ENCODE data around the gene TM9SF1. TPM values are rescaled to one million over a fixed set of nuclear protein-coding genes. Genes with fewer than 3 reads are reported as not detected.

Gene TM9SF1
- total and polyA plus RNA-seq, 4 donors = 32.7 to 71.9 (median 52.0) TPM

DNA sequence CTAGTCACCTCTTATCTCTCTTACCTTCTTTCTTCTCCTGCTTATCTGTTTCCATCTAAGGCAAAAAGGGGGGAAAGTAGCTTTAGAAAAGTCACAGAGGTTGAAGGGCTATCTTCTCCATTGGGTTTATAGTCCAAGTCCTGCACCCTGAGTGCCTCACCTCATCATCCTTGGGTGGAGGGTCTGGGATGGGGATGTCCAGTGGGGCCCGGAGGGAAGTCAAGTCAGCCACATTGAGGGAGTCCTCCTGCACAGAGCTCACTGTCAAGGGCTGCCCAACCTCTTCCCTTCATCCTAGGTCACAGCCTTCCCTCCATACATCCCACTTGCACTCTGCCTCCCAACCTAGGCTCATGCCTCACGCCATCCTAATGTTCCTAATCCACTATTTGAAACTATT, 50.0 kb downstream of the TM9SF1 start:
- no peak for DNase-seq
- no peak for ATAC-seq (ENCODE audit: insufficient read depth, low FRiP score)
- 91 to 100% methylated on average over 2 of the region's 2 CpGs for WGBS, 2 donors
- Histone ChIP-seq H3K9ac (ENCODE audit: insufficient read depth in 1 of 2, low read length in 2 of 2) (no peak overlapping the region), H3K4me1 (ENCODE audit: control insufficient read depth in 5 of 5, insufficient read depth in 5 of 5, low read length in 5 of 5) (peaks cover 8 to 30% (median 11%) of the 10 kb centered on the region in 5 donors), H3K36me3 (ENCODE audit: control insufficient read depth in 4 of 4, insufficient read depth in 4 of 4, low read length in 4 of 4) (peaks cover 3 to 28% (median 17%) of the 10 kb centered on the region in 4 donors), H3K27ac (ENCODE audit: low read depth in 1 of 2, low read length in 1 of 2) (no peak overlapping the region), H3K9me3 (ENCODE audit: control insufficient read depth in 4 of 4, insufficient read depth in 3 of 4, low read length in 3 of 4) (no peaks in the 10 kb centered on the region), H3K27me3 (ENCODE audit: control insufficient read depth in 3 of 3, insufficient read depth in 3 of 3, low read length in 2 of 3) (no peaks in the 10 kb centered on the region), H3K4me3 (no peak overlapping the region)
- TF ChIP-seq, protein P1, sequence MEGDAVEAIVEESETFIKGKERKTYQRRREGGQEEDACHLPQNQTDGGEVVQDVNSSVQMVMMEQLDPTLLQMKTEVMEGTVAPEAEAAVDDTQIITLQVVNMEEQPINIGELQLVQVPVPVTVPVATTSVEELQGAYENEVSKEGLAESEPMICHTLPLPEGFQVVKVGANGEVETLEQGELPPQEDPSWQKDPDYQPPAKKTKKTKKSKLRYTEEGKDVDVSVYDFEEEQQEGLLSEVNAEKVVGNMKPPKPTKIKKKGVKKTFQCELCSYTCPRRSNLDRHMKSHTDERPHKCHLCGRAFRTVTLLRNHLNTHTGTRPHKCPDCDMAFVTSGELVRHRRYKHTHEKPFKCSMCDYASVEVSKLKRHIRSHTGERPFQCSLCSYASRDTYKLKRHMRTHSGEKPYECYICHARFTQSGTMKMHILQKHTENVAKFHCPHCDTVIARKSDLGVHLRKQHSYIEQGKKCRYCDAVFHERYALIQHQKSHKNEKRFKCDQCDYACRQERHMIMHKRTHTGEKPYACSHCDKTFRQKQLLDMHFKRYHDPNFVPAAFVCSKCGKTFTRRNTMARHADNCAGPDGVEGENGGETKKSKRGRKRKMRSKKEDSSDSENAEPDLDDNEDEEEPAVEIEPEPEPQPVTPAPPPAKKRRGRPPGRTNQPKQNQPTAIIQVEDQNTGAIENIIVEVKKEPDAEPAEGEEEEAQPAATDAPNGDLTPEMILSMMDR (IDR thresholded peaks at IDR 0.05; ENCODE audit: control extremely low read depth, extremely low read depth) = no peak

DNA sequence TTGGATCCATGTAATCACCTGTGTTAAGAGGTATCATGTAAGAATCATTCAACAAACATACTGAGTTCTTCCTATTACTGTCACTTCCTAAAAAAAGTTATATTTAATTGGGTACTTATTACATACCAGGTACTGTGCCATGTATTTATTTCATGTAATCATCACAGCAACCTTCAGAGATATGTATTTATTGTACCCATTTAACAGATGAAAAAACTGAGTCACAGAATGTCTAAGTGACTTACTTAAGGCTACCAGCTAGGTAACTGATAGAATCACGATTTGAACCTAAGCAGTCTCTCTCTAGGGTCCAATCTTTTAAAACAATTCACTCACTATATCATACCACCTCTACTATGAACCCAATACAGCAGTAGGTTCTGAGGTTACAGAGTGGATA, 50.8 kb downstream of the TM9SF1 start:
- Histone ChIP-seq H3K27ac (ENCODE audit: low read depth in 1 of 2, low read length in 1 of 2) (no peak overlapping the region), H3K27me3 (ENCODE audit: control insufficient read depth in 3 of 3, insufficient read depth in 3 of 3, low read length in 2 of 3) (no peaks in the 10 kb centered on the region), H3K4me1 (ENCODE audit: control insufficient read depth in 5 of 5, insufficient read depth in 5 of 5, low read length in 5 of 5) (peaks cover 8 to 34% (median 10%) of the 10 kb centered on the region in 5 donors), H3K4me3 (no peak overlapping the region), H3K9me3 (ENCODE audit: control insufficient read depth in 4 of 4, insufficient read depth in 3 of 4, low read length in 3 of 4) (no peaks in the 10 kb centered on the region), H3K9ac (ENCODE audit: insufficient read depth in 1 of 2, low read length in 2 of 2) (no peak overlapping the region), H3K36me3 (ENCODE audit: control insufficient read depth in 4 of 4, insufficient read depth in 4 of 4, low read length in 4 of 4) (peaks cover 3 to 21% (median 11%) of the 10 kb centered on the region in 4 donors)
- ATAC-seq (ENCODE audit: insufficient read depth, low FRiP score) = no peak
- WGBS, 2 donors = 96 to 98% methylated on average over 1 of the region's 1 CpG
- DNase-seq = no peak
- TF ChIP-seq, protein P1 (IDR thresholded peaks at IDR 0.05; ENCODE audit: control extremely low read depth, extremely low read depth) = no peak

DNA sequence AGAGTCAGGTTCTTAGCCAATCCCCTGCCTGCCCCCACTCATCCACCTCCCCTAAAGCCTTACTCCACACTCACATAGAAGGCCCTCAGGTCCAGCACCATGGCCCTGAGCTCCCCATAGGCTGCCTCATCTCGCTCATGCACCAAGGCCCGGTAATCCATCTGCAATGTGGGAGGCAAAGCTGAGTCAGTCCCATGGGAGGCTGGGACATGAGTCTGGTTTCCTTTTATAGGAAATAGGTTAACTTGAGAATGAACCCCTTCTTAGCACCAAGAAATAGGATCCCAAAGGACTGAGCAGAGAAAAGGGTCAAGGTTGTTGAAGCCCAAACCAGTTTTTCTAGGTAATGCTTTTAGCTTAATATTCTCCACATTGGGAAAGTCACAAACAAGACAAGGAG, 51.7 kb downstream of the TM9SF1 start:
- Histone ChIP-seq H3K9ac (ENCODE audit: insufficient read depth in 1 of 2, low read length in 2 of 2) (no peak overlapping the region), H3K27me3 (ENCODE audit: control insufficient read depth in 3 of 3, insufficient read depth in 3 of 3, low read length in 2 of 3) (no peaks in the 10 kb centered on the region), H3K4me1 (ENCODE audit: control insufficient read depth in 5 of 5, insufficient read depth in 5 of 5, low read length in 5 of 5) (peaks cover 8 to 34% (median 10%) of the 10 kb centered on the region in 5 donors), H3K36me3 (ENCODE audit: control insufficient read depth in 4 of 4, insufficient read depth in 4 of 4, low read length in 4 of 4) (peaks cover 0 to 26% (median 15%) of the 10 kb centered on the region in 4 donors), H3K27ac (ENCODE audit: low read depth in 1 of 2, low read length in 1 of 2) (no peak overlapping the region), H3K4me3 (no peak overlapping the region), H3K9me3 (ENCODE audit: control insufficient read depth in 4 of 4, insufficient read depth in 3 of 4, low read length in 3 of 4) (no peaks in the 10 kb centered on the region)
- ATAC-seq (ENCODE audit: insufficient read depth, low FRiP score) (no peak), DNase-seq (no peak)
- 95 to 98% methylated on average over 2 of the region's 2 CpGs for WGBS, 2 donors
- TF ChIP-seq, protein P1 (IDR thresholded peaks at IDR 0.05; ENCODE audit: control extremely low read depth, extremely low read depth) = no peak

Measured in lung (tissue), 12 donors.